Endothelial cell of umbilical vein (primary cell): ENCODE data around the gene SMG1. TPM values are rescaled to one million over a fixed set of nuclear protein-coding genes. Genes with fewer than 3 reads are reported as not detected.

ENCODE experiments used
- BruUV-seq: library from RNA; stranded (reverse); fragments of 400-500 nt; replicated peaks from 2 replicates; lab custom pipeline; 2021; lab: Mats Ljungman, UMichigan
- CTCF ChIA-PET: fragments of 300-600, 350-600 bp; sonication (Branson Sonifier 250); formaldehyde crosslinking; loops from one replicate; lab custom pipeline; 2021; ENCODE audit warnings: antibody characterized with exemption, inconsistent platforms; lab: Charles Lee
- POLR2A ChIA-PET: fragments of 300-600, 350-600 bp; sonication (Branson Sonifier 250); formaldehyde crosslinking; loops from one replicate; lab custom pipeline; 2021; ENCODE audit warnings: antibody characterized with exemption, inconsistent platforms; lab: Charles Lee
- DNase-seq: peaks from one replicate; pipeline ENCODE4 v3.0.0-alpha.2; 2011; ENCODE audit warnings: low read depth, low spot score
- FAIRE-seq: peaks from 2 replicates; lab custom pipeline; 2011; peaks lifted over from hg19 to GRCh38; lab: Jason Lieb, UNC
- H2AFZ ChIP-seq: 2 replicates; pipeline ENCODE4 v1.6.0; 2012; ENCODE audit warnings: low read depth, low read length, control low read depth, inconsistent platforms
- H3K27ac ChIP-seq: 2 replicates; pipeline ENCODE4 v1.5.1; 2011; ENCODE audit warnings: low read depth, mild to moderate bottlenecking, control low read depth, low read length, moderate library complexity; ENCODE audit not compliant: insufficient read depth
- H3K27me3 ChIP-seq, 2 experiments: 2 replicates each; pipeline versions ENCODE4 v1.6.0 to v1.6.1; 2011; ENCODE audit warnings: low read length in 2 of 2, mixed read lengths in 1 of 2; ENCODE audit not compliant: control insufficient read depth in 2 of 2, insufficient read depth in 2 of 2
- H3K36me3 ChIP-seq, 2 experiments: 2 replicates in 1 of 2; 3 replicates in 1 of 2; pipeline ENCODE4 v1.5.1; 2011; ENCODE audit warnings: low read length in 2 of 2, mild to moderate bottlenecking in 1 of 2, moderate library complexity in 1 of 2; ENCODE audit not compliant: control insufficient read depth in 2 of 2, insufficient read depth in 2 of 2; ENCODE audit errors: extremely low read depth in 1 of 2
- H3K4me1 ChIP-seq: 3 replicates; pipeline ENCODE4 v1.5.1; 2011; ENCODE audit warnings: mild to moderate bottlenecking, low read length; ENCODE audit not compliant: control insufficient read depth, insufficient read depth; ENCODE audit errors: extremely low read depth
- H3K4me2 ChIP-seq: 2 replicates; pipeline ENCODE4 v1.6.1; 2011; ENCODE audit warnings: low read length, control low read depth, mixed read lengths; ENCODE audit not compliant: insufficient read depth
- H3K4me3 ChIP-seq, 3 experiments: fragments of 200-600 bp in 1 of 3; sonication (generic), shearing (Covaris generic) in 1 of 3; replicated peaks in 1 of 3; 2 replicates each; pipeline ENCODE4 v1.5.1; 2011 to 2016; ENCODE audit warnings: control low read depth in 3 of 3, low read length in 3 of 3, mild to moderate bottlenecking in 2 of 3, inconsistent platforms in 1 of 3, low read depth in 1 of 3, moderate library complexity in 1 of 3; ENCODE audit not compliant: insufficient read depth in 1 of 3
- H3K79me2 ChIP-seq: 2 replicates; pipeline ENCODE4 v1.6.0; 2012; ENCODE audit warnings: low read length, inconsistent platforms; ENCODE audit not compliant: control insufficient read depth, insufficient read depth
- H3K9ac ChIP-seq: replicated peaks from 2 replicates; pipeline ENCODE3; 2011; ENCODE audit warnings: low read length, control low read depth; ENCODE audit not compliant: insufficient read depth; ENCODE audit errors: extremely low read depth
- H3K9me1 ChIP-seq: replicated peaks from 3 replicates; pipeline ENCODE4 v1.6.0; 2011; ENCODE audit warnings: mild to moderate bottlenecking, low read length; ENCODE audit not compliant: control insufficient read depth, insufficient read depth; ENCODE audit errors: extremely low read depth
- H3K9me3 ChIP-seq: replicated peaks from 2 replicates; pipeline ENCODE4 v1.5.1; 2012; ENCODE audit warnings: low read length, inconsistent platforms; ENCODE audit not compliant: control insufficient read depth, insufficient read depth
- H4K20me1 ChIP-seq: replicated peaks from 2 replicates; pipeline ENCODE3; 2011; ENCODE audit warnings: mild to moderate bottlenecking, low read length; ENCODE audit not compliant: control insufficient read depth, insufficient read depth; ENCODE audit errors: extremely low read depth
- CTCF ChIP-seq, 2 donors: IDR thresholded peaks; 1 replicate in 1 of 2; 2 replicates in 1 of 2; pipeline ENCODE4 v1.5.1; 2011; ENCODE audit warnings: low read length in 2 of 2, mild to moderate bottlenecking in 2 of 2, moderate library complexity in 2 of 2, control low read depth in 1 of 2, inconsistent platforms in 1 of 2, low read depth in 1 of 2; ENCODE audit not compliant: insufficient read depth in 1 of 2; ENCODE audit errors: extremely low read depth in 1 of 2
- EZH2 ChIP-seq: IDR thresholded peaks from 2 replicates; pipeline ENCODE4 v1.6.1; 2012; ENCODE audit warnings: borderline replicate concordance, low read depth, mild to moderate bottlenecking, moderate library complexity, low read length, inconsistent platforms; ENCODE audit not compliant: severe bottlenecking
- FOS ChIP-seq: IDR thresholded peaks from 2 replicates; pipeline ENCODE4 v1.6.1; 2011; ENCODE audit warnings: mild to moderate bottlenecking, low read length, moderate library complexity, borderline replicate concordance; ENCODE audit not compliant: insufficient read depth
- GATA2 ChIP-seq: IDR thresholded peaks from 2 replicates; pipeline ENCODE4 v1.7.0; 2011; ENCODE audit warnings: low read depth, mild to moderate bottlenecking, moderate library complexity, mixed read lengths, low read length; ENCODE audit not compliant: insufficient read length, insufficient read depth
- JUN ChIP-seq: IDR thresholded peaks from 2 replicates; pipeline ENCODE4 v1.6.1; 2011; ENCODE audit warnings: borderline replicate concordance, low read depth; ENCODE audit not compliant: insufficient read length, insufficient read depth
- MAX ChIP-seq: IDR thresholded peaks from 2 replicates; pipeline ENCODE4 v1.6.1; 2011; ENCODE audit not compliant: insufficient read depth, insufficient read length
- MYC ChIP-seq: IDR thresholded peaks from one replicate; pipeline ENCODE4 v1.6.1; 2011; ENCODE audit warnings: mild to moderate bottlenecking, low read depth, low read length
- POLR2A ChIP-seq: IDR thresholded peaks from 2 replicates; pipeline ENCODE4 v1.6.1; 2012; ENCODE audit warnings: low read depth, mild to moderate bottlenecking, control low read depth, low read length
- POLR2AphosphoS5 ChIP-seq: IDR thresholded peaks from 2 replicates; pipeline ENCODE4 v1.6.1; 2012; ENCODE audit warnings: low read depth, mild to moderate bottlenecking, control low read depth, low read length, moderate library complexity; ENCODE audit not compliant: insufficient read depth
- dilution Hi-C: fragments of 300-500 bp; cut with MboI; formaldehyde crosslinking; loops from one replicate; pipeline ENCODE4 v1.15.0; 2019; ENCODE audit warnings: low sequenced_read_pairs; ENCODE audit not compliant: extremely low pct_ligation_motif_present
- intact Hi-C: fragments of 100-400 bp; cut with micrococcal nuclease; formaldehyde crosslinking; loops from one replicate; pipeline ENCODE4 v1.10.0; 2022
- polyA plus RNA-seq, 4 experiments: library from polyadenylated mRNA; depleted of rRNA in 3 of 4; stranded (reverse) in 3 of 4; unstranded in 1 of 4; fragments of >200 nt; gene quantifications; 2 replicates each; pipeline versions ENCODE4 v1.2.1 to v1.2.3, GENCODE V29; 2011 to 2012; ENCODE audit warnings: missing spikeins in 1 of 4
- total RNA-seq: library from RNA; stranded (reverse); gene quantifications from 2 replicates; pipeline ENCODE4 v1.2.3, GENCODE V29; 2021

Gene SMG1
- total and polyA plus RNA-seq, 2 donors (not counting 3 experiments of a cell fraction or from before 2014, with no cell fraction given), result 14.0 to 90.8 TPM

- Histone ChIP-seq H2AFZ (no peak overlapping the region), H3K9me1 (no peaks in the 10 kb centered on the region), H3K27me3 (no peaks in the 10 kb centered on the region), H3K4me2 (no peak overlapping the region), H3K4me1 (peaks cover 15% of the 10 kb centered on the region), H3K9ac (no peak overlapping the region), H3K4me3 (no peak overlapping the region), H3K36me3 (peaks cover 19 to 29% of the 10 kb centered on the region in 2 experiments), H3K27ac (no peak overlapping the region), H3K79me2 (peaks cover 3% of the 10 kb centered on the region), H4K20me1 (no peaks in the 10 kb centered on the region), H3K9me3 (no peaks in the 10 kb centered on the region)
- ChIA-PET CTCF (no interaction called here), POLR2A (interaction anchor here (1.2 kb wide), 1 partner anchor 7 kb away, joined by 4 read pairs; the partner anchor contains the start of gene ARL6IP1)
- dilution Hi-C loops, result no loop called here
- no peak for DNase-seq
- no TSS peak for BruUV-seq
- intact Hi-C loops, result loop anchor here (10.0 kb wide), 2 partner anchors 306 to 716 kb away; partner anchors contain the start of genes CCP110, GDE1 and ITPRIPL2
- TF ChIP-seq JUN (no peak), GATA2 (no peak), CTCF (IDR thresholded peaks at IDR 0.05; ENCODE audit: extremely low read depth in 1 of 2, insufficient read depth in 1 of 2, low read depth in 1 of 2, low read length in 2 of 2) (no peak), MYC (no peak), POLR2AphosphoS5 (no peak), EZH2 (no peak), MAX (no peak), POLR2A (no peak), FOS (no peak)
- no peak for FAIRE-seq
Observed at GRCh38 chr16:18809165-18809564, 117.0 kb downstream of the SMG1 start.
